HG03196 (cell line): ENCODE results near the gene PIK3CD.

Experiments
- ATAC-seq: cut with Tn5 transposase; IDR thresholded peaks from one replicate; pipeline ENCODE4 v1.9.1; 2021; ENCODE audit not compliant: unreplicated experiment

Gene PIK3CD

GRCh38 chr1:9651565-9652378 is at the start of gene PIK3CD:
Gene PIK3CD, plus strand, starts transcription at chr1:9651731. Its CDS starts 58,725 bp downstream, at chr1:9710456.
- ATAC-seq = peak; percentile 29

GRCh38 chr1:9601942-9602793 is 49.4 kb upstream of the PIK3CD start:
- ATAC-seq = no peak

- no peak for ATAC-seq
These were observed 48.8 kb upstream of the PIK3CD start for GRCh38 chr1:9602794-9603167.

GRCh38 chr1:9603307-9603706 is 48.2 kb upstream of the PIK3CD start:
- ATAC-seq = no peak

- no peak for ATAC-seq
These were observed 47.5 kb upstream of the PIK3CD start for GRCh38 chr1:9603766-9604753.

- no peak for ATAC-seq
These were observed 46.7 kb upstream of the PIK3CD start for GRCh38 chr1:9604836-9605235.

- no peak for ATAC-seq
These were observed 45.5 kb upstream of the PIK3CD start for GRCh38 chr1:9605946-9606455.

- no peak for ATAC-seq
These were observed 45.1 kb upstream of the PIK3CD start for GRCh38 chr1:9606458-9606857.

GRCh38 chr1:9606948-9607347 is 44.6 kb upstream of the PIK3CD start:
- ATAC-seq = no peak

- no peak for ATAC-seq
These were observed 44.2 kb upstream of the PIK3CD start for GRCh38 chr1:9607352-9607751.

- ATAC-seq = no peak
These were observed 41.5 kb upstream of the PIK3CD start for GRCh38 chr1:9609998-9610397.

- ATAC-seq = no peak
These were observed 41.0 kb upstream of the PIK3CD start for GRCh38 chr1:9610548-9610947.

- ATAC-seq = no peak
These were observed 39.8 kb upstream of the PIK3CD start for GRCh38 chr1:9611716-9612115.

- no peak for ATAC-seq
These were observed 39.2 kb upstream of the PIK3CD start for GRCh38 chr1:9612162-9612845.

GRCh38 chr1:9612871-9613624 is 38.5 kb upstream of the PIK3CD start:
- ATAC-seq = no peak

GRCh38 chr1:9613625-9614299 is 37.8 kb upstream of the PIK3CD start:
- no peak for ATAC-seq

- ATAC-seq = no peak
These were observed 36.0 kb upstream of the PIK3CD start for GRCh38 chr1:9615316-9616063.
